GM12891 (cell line): Measurements from ENCODE around the gene GLIS1.

Experiments
- POLR2A ChIP-seq: IDR thresholded peaks from 2 replicates; pipeline ENCODE4 v1.6.1; 2011; ENCODE audit warnings: low read depth, low read length, control low read depth
- POLR2AphosphoS5 ChIP-seq: IDR thresholded peaks from 2 replicates; pipeline ENCODE4 v1.6.1; 2011; ENCODE audit warnings: low read depth, low read length, control low read depth

- TF ChIP-seq POLR2AphosphoS5, result no peak
- no peak for TF ChIP-seq POLR2A
These were observed 16.9 kb upstream of the GLIS1 start for GRCh38 chr1:53755874-53756273.
